ENCODE results near the gene COL16A1.

COL16A1 gene

GRCh38 chr1:31683997-31684396, 19.8 kb downstream of the COL16A1 start:
- TF ChIP-seq FOXP2 (optimal IDR thresholded peaks at IDR 0.05; ENCODE audit: borderline replicate concordance, extremely low read depth, extremely low read length, insufficient read depth) (no peak), POLR2AphosphoS5 (IDR thresholded peaks at IDR 0.05; ENCODE audit: low read depth, low read length) (no peak), SIN3A (IDR thresholded peaks at IDR 0.05; ENCODE audit: borderline replicate concordance, insufficient read depth, low read length) (no peak), TAF1 (IDR thresholded peaks at IDR 0.05; ENCODE audit: borderline replicate concordance, insufficient read depth, low read length) (no peak)
- TF ChIP-seq, protein P1, sequence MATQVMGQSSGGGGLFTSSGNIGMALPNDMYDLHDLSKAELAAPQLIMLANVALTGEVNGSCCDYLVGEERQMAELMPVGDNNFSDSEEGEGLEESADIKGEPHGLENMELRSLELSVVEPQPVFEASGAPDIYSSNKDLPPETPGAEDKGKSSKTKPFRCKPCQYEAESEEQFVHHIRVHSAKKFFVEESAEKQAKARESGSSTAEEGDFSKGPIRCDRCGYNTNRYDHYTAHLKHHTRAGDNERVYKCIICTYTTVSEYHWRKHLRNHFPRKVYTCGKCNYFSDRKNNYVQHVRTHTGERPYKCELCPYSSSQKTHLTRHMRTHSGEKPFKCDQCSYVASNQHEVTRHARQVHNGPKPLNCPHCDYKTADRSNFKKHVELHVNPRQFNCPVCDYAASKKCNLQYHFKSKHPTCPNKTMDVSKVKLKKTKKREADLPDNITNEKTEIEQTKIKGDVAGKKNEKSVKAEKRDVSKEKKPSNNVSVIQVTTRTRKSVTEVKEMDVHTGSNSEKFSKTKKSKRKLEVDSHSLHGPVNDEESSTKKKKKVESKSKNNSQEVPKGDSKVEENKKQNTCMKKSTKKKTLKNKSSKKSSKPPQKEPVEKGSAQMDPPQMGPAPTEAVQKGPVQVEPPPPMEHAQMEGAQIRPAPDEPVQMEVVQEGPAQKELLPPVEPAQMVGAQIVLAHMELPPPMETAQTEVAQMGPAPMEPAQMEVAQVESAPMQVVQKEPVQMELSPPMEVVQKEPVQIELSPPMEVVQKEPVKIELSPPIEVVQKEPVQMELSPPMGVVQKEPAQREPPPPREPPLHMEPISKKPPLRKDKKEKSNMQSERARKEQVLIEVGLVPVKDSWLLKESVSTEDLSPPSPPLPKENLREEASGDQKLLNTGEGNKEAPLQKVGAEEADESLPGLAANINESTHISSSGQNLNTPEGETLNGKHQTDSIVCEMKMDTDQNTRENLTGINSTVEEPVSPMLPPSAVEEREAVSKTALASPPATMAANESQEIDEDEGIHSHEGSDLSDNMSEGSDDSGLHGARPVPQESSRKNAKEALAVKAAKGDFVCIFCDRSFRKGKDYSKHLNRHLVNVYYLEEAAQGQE (IDR thresholded peaks at IDR 0.05; ENCODE audit: insufficient read depth in 1 of 2, low read depth in 2 of 2, low read length in 2 of 2) = no peak

DNA sequence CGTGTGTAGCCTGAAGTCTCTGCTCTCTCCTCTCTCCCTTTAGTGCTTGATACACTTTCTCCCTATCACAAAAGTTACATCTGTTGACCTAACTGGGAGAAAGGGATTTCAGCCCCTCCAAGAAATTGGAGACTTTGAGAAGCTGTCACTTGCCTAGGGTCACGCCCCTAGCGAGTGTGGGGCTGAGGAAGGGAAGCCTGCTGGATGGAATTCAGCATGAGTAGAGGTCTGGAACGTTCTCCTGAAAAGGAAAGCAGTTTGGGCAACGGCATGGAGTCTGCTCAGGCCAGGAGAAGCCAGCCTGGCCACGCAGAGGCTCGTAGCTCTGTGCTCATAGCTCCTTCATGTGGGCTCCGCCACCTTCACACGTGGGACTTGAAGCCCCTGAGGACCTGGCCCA, 22.4 kb downstream of the COL16A1 start:
- TF ChIP-seq POLR2AphosphoS5 (IDR thresholded peaks at IDR 0.05; ENCODE audit: low read depth, low read length) (no peak), FOXP2 (optimal IDR thresholded peaks at IDR 0.05; ENCODE audit: borderline replicate concordance, extremely low read depth, extremely low read length, insufficient read depth) (no peak), SIN3A (IDR thresholded peaks at IDR 0.05; ENCODE audit: borderline replicate concordance, insufficient read depth, low read length) (no peak), TAF1 (IDR thresholded peaks at IDR 0.05; ENCODE audit: borderline replicate concordance, insufficient read depth, low read length) (no peak)
- TF ChIP-seq, protein P1 (IDR thresholded peaks at IDR 0.05; ENCODE audit: insufficient read depth in 1 of 2, low read depth in 2 of 2, low read length in 2 of 2) = no peak

DNA sequence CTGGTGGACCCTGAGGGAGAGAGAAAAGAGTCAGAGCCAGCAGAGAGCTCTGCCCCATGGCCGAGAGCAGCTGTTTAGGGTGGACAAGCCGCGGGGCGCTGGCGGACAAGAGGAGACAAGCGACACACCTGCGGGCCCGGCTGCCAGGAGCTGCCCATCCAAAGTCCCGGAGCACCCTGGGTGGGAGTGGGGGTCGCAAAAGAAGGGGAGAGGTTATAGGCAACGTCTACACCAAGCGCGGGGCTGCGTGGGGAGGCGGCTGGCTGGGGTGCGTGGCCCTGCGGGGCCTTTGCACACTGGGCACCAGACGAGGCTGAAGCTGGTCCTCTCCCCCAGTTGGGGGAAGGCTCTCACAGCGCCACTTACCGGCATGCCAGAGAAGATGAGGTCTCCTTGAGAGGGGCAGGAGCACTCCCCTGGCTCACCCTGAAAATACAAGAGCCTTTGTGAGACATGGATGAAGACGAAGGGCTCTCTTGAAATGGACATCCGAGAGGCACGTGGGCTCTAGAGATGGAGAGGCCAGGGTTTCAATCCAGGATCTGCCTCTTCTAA, 24.1 kb downstream of the COL16A1 start:
- TF ChIP-seq TAF1 (IDR thresholded peaks at IDR 0.05; ENCODE audit: borderline replicate concordance, insufficient read depth, low read length) (no peak), SIN3A (IDR thresholded peaks at IDR 0.05; ENCODE audit: borderline replicate concordance, insufficient read depth, low read length) (no peak), POLR2AphosphoS5 (IDR thresholded peaks at IDR 0.05; ENCODE audit: low read depth, low read length) (no peak), FOXP2 (optimal IDR thresholded peaks at IDR 0.05; ENCODE audit: borderline replicate concordance, extremely low read depth, extremely low read length, insufficient read depth) (no peak)
- TF ChIP-seq, protein P1 (IDR thresholded peaks at IDR 0.05; ENCODE audit: insufficient read depth in 1 of 2, low read depth in 2 of 2, low read length in 2 of 2) = no peak

DNA sequence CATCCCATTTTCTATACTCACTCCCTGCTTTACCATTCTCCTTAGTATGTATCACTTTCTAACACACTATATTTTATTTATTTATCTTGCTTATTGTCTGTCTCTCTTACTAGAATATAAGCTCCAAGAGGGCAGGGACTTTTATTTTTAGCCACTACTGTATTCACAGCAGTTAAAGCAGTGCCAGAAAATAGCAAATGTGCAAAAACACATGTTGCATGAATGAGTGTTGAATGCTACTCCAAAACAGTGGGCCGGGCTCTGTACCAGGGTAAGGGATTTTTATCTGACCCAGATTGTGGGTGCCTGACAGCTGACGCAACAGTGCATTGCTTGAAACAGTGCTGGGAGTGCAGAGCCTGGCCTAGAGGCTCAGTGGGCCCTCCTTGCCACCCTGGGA, 24.7 kb downstream of the COL16A1 start:
- TF ChIP-seq SIN3A (IDR thresholded peaks at IDR 0.05; ENCODE audit: borderline replicate concordance, insufficient read depth, low read length) (no peak), TAF1 (IDR thresholded peaks at IDR 0.05; ENCODE audit: borderline replicate concordance, insufficient read depth, low read length) (no peak), POLR2AphosphoS5 (IDR thresholded peaks at IDR 0.05; ENCODE audit: low read depth, low read length) (no peak), FOXP2 (optimal IDR thresholded peaks at IDR 0.05; ENCODE audit: borderline replicate concordance, extremely low read depth, extremely low read length, insufficient read depth) (no peak)
- TF ChIP-seq, protein P1 (IDR thresholded peaks at IDR 0.05; ENCODE audit: insufficient read depth in 1 of 2, low read depth in 2 of 2, low read length in 2 of 2) = no peak
